Body of pancreas (tissue), 4 donors: ENCODE measurements around the gene PACRG. TPM values are rescaled to one million over a fixed set of nuclear protein-coding genes. Genes with fewer than 3 reads are reported as not detected.

Experiments used
- ATAC-seq: fragments of 150-250 bp; one replicate; pipeline ENCODE4 v1.9.1; 2016
- DNase-seq, 4 donors: peaks; one replicate each; pipeline ENCODE4 v3.0.0-alpha.2; 2019
- H3K27ac ChIP-seq, 4 donors: fragments of 200-600 bp; sonication (generic); 1 replicate in 3 of 4; 2 replicates in 1 of 4; pipeline versions ENCODE4 v1.5.1 to v1.6.1; 2016 to 2019; ENCODE audit warnings: mild to moderate bottlenecking in 1 of 4, mixed read lengths in 1 of 4, moderate library complexity in 1 of 4
- H3K27me3 ChIP-seq, 2 donors: fragments of 200-600 bp; sonication (generic); one replicate each; pipeline ENCODE4 v1.6.0; 2016; ENCODE audit warnings: mild to moderate bottlenecking in 1 of 2
- H3K36me3 ChIP-seq, 2 donors: fragments of 200-600 bp; sonication (generic); replicated peaks in 1 of 2; 2 replicates each; pipeline ENCODE4 v1.5.1; 2016; ENCODE audit warnings: low read depth in 2 of 2; ENCODE audit not compliant: insufficient read depth in 1 of 2
- H3K4me1 ChIP-seq: fragments of 200-600 bp; sonication (generic); one replicate; pipeline ENCODE4 v1.6.0; 2016
- H3K4me3 ChIP-seq, 2 donors: fragments of 200-600 bp; sonication (generic); 1 replicate in 1 of 2; 2 replicates in 1 of 2; pipeline ENCODE4 v1.5.1; 2016 to 2019
- H3K9me3 ChIP-seq, 3 donors: fragments of 200-600 bp; sonication (generic); 1 replicate in 2 of 3; 2 replicates in 1 of 3; pipeline ENCODE4 v1.5.1; 2016
- POLR2A ChIP-seq, 3 donors: fragments of 450-650 bp; IDR thresholded peaks; one replicate each; pipeline ENCODE4 v1.6.1; 2016; ENCODE audit warnings: antibody characterized with exemption in 3 of 3, mild to moderate bottlenecking in 2 of 3
- WGBS, 2 donors: methylation state at CpG; one replicate each; pipeline ENCODE4 v1.1.5; 2017; 5-methylcytosine and 5-hydroxymethylcytosine counted together
- intact Hi-C: fragments of 100-400 bp; cut with DNase I; formaldehyde crosslinking; loops from one replicate; pipeline ENCODE4 v1.15.1; 2023
- total RNA-seq, 2 donors: library from RNA; depleted of rRNA; stranded (reverse); fragments of >200 nt; gene quantifications; one replicate each; pipeline ENCODE4 v1.1.0, GENCODE V29; 2016
- TF ChIP-seq, protein P1 (sequence below), 7 experiments: fragments of 450-650 bp in 4 of 7; fragments of 200-600 bp in 3 of 7; sonication (generic) in 3 of 7; IDR thresholded peaks; one replicate each; pipeline ENCODE4 v1.5.1; 2016 to 2019; ENCODE audit warnings: antibody characterized with exemption in 7 of 7

Gene PACRG
- total RNA-seq, 2 donors from 2014 or later: 7.8 to 10.9 TPM

DNA sequence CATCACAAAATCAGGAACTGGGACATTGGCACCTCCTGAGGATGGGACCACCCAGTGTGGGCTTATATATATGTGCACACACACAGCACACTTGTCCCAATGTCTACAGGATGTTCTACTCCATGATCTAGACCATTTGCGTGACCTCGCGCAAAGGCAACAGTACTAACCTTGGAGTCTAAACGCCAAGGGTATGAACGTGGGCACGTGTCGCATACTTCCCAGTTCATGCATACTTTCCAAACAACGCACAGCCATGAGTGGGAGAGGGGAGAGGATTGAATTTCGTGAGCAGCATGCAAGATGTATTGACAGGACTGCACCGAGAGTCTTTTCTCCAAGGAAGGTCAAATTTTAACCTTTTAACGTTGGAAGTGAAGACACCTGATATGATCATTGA, 472.5 kb downstream of the PACRG start:
- Histone ChIP-seq H3K9me3 (no peaks in the 10 kb centered on the region), H3K27me3 (no peaks in the 10 kb centered on the region), H3K27ac (no peak overlapping the region), H3K4me1 (no peaks in the 10 kb centered on the region), H3K36me3 (no peaks in the 10 kb centered on the region), H3K4me3 (no peak overlapping the region)
- intact Hi-C loops: no loop called here
- WGBS, 2 donors: 80 to 83% methylated on average over 11 of the region's 11 CpGs
- TF ChIP-seq, protein P1, sequence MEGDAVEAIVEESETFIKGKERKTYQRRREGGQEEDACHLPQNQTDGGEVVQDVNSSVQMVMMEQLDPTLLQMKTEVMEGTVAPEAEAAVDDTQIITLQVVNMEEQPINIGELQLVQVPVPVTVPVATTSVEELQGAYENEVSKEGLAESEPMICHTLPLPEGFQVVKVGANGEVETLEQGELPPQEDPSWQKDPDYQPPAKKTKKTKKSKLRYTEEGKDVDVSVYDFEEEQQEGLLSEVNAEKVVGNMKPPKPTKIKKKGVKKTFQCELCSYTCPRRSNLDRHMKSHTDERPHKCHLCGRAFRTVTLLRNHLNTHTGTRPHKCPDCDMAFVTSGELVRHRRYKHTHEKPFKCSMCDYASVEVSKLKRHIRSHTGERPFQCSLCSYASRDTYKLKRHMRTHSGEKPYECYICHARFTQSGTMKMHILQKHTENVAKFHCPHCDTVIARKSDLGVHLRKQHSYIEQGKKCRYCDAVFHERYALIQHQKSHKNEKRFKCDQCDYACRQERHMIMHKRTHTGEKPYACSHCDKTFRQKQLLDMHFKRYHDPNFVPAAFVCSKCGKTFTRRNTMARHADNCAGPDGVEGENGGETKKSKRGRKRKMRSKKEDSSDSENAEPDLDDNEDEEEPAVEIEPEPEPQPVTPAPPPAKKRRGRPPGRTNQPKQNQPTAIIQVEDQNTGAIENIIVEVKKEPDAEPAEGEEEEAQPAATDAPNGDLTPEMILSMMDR (IDR thresholded peaks at IDR 0.05): no peak
- TF ChIP-seq POLR2A (IDR thresholded peaks at IDR 0.05): no peak
- ATAC-seq: no peak
- no peak for DNase-seq

DNA sequence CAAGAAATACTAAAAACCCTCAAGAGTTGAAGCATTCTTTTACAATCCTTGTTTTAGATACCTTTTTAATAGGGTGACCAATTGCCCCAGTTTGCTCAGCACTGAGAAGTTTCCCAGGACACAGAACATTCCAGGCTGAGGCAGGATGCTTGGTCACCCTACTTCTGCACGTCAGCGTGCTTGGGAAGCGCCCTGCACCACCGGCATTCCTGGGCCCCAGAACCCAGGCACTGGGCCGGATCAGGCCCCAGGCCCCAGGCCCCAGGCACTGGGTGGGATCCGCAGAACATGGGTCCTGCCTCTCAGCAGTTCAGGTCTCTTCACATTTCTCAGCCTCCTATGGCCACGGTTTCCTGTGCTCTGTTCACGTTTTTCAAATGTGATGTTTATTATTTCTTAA, 472.9 kb downstream of the PACRG start:
- Histone ChIP-seq H3K27ac (no peak overlapping the region), H3K4me3 (no peak overlapping the region), H3K9me3 (no peaks in the 10 kb centered on the region), H3K27me3 (no peaks in the 10 kb centered on the region), H3K36me3 (no peaks in the 10 kb centered on the region), H3K4me1 (no peaks in the 10 kb centered on the region)
- TF ChIP-seq, protein P1 (IDR thresholded peaks at IDR 0.05): no peak
- TF ChIP-seq POLR2A (IDR thresholded peaks at IDR 0.05): no peak
- 91% methylated on average over 8 of the region's 8 CpGs for WGBS, 2 donors
- ATAC-seq (no peak), DNase-seq (no peak)
- intact Hi-C loops: no loop called here

DNA sequence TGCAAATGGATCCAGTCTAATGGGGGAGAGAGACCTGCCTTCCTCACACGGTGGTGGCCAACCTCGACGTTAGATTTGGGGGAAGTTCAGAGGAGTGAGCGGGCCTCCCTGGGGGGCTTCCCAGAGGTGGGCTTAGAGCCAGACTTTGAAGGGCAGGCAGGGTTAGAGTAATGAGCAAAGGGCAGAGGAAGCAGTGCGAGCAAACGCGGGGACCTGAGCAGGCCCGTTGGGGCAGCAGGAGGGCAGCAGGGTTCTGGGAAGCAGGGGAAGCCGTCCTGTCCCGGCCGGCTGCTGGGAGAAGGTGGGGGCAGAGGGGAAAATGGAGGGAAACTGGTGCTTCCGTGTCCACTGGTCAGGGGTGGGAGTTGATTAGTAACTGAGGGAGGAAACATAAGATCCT, 474.1 kb downstream of the PACRG start:
- H3K4me3 ChIP-seq: no peak overlapping the region
- ATAC-seq: no peak
- H3K9me3 ChIP-seq: no peaks in the 10 kb centered on the region
- DNase-seq: no peak
- TF ChIP-seq POLR2A (IDR thresholded peaks at IDR 0.05): no peak
- TF ChIP-seq, protein P1 (IDR thresholded peaks at IDR 0.05): no peak
- no peaks in the 10 kb centered on the region for H3K36me3 ChIP-seq
- 83 to 86% methylated on average over 12 of the region's 12 CpGs for WGBS, 2 donors
- no peak overlapping the region for H3K27ac ChIP-seq
- no peaks in the 10 kb centered on the region for H3K27me3 ChIP-seq
- intact Hi-C loops: no loop called here
- no peaks in the 10 kb centered on the region for H3K4me1 ChIP-seq

DNA sequence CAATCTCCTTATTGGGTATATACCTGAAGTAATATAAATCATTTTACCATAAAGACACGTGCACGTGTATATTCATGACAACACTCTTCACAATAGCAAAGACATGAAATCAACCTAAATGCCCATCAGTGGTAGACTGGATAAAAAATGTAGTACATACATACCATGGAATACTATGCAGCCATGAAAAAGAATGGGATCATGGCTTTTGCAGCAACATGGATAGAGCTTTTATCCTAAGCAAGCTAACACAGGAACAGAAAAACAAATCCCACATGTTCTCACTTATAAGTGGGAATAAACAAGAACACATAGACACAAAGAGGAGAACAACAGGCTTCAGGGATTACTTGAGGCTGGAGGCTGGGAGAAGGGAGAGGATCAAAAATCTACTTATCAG, 478.4 kb downstream of the PACRG start:
- intact Hi-C loops: no loop called here
- 90 to 96% methylated on average over 2 of the region's 2 CpGs for WGBS, 2 donors
- Histone ChIP-seq H3K4me1 (no peaks in the 10 kb centered on the region), H3K9me3 (no peaks in the 10 kb centered on the region), H3K27me3 (no peaks in the 10 kb centered on the region), H3K4me3 (no peak overlapping the region), H3K27ac (no peak overlapping the region), H3K36me3 (no peaks in the 10 kb centered on the region)
- DNase-seq (no peak), ATAC-seq (no peak)
- TF ChIP-seq, protein P1 (IDR thresholded peaks at IDR 0.05): no peak
- TF ChIP-seq POLR2A (IDR thresholded peaks at IDR 0.05): no peak
